ENCODE data around the gene PNPLA1.
A peak's percentile ranks its signal among the peaks of the same experiment; 100 is the strongest.

The PNPLA1 gene

GRCh38 chr6:36269834-36270705, at the start of gene PNPLA1:
PNPLA1 (plus strand) TSS chr6:36270060; CDS start chr6:36270460, 400 bp downstream.
- no peak for DNase-seq (ENCODE audit: low spot score)

GRCh38 chr6:36220226-36220625, 49.6 kb upstream of the PNPLA1 start:
- no peak for DNase-seq (ENCODE audit: low spot score)

GRCh38 chr6:36221674-36222073, 48.2 kb upstream of the PNPLA1 start:
- DNase-seq (ENCODE audit: low spot score): no peak

- DNase-seq (ENCODE audit: low spot score): no peak
Measured at GRCh38 chr6:36222924-36223323, 46.9 kb upstream of the PNPLA1 start.

GRCh38 chr6:36223706-36224105, 46.2 kb upstream of the PNPLA1 start:
- no peak for DNase-seq (ENCODE audit: low spot score)

GRCh38 chr6:36224918-36225461, 44.9 kb upstream of the PNPLA1 start:
- DNase-seq (ENCODE audit: low spot score): no peak

- no peak for DNase-seq (ENCODE audit: low spot score)
Measured at GRCh38 chr6:36226438-36227047, 43.3 kb upstream of the PNPLA1 start.

- DNase-seq (ENCODE audit: low spot score): no peak
Measured at GRCh38 chr6:36227379-36228228, 42.3 kb upstream of the PNPLA1 start.

- no peak for DNase-seq (ENCODE audit: low spot score)
Measured at GRCh38 chr6:36229223-36229622, 40.6 kb upstream of the PNPLA1 start.

GRCh38 chr6:36230371-36230770, 39.5 kb upstream of the PNPLA1 start:
- DNase-seq (ENCODE audit: low spot score): no peak

- no peak for DNase-seq (ENCODE audit: low spot score)
Measured at GRCh38 chr6:36232172-36232571, 37.7 kb upstream of the PNPLA1 start.

- no peak for DNase-seq (ENCODE audit: low spot score)
Measured at GRCh38 chr6:36235309-36235708, 34.6 kb upstream of the PNPLA1 start.

- DNase-seq (ENCODE audit: low spot score): no peak
Measured at GRCh38 chr6:36235862-36236261, 34.0 kb upstream of the PNPLA1 start.

GRCh38 chr6:36239774-36240173, 30.1 kb upstream of the PNPLA1 start:
- no peak for DNase-seq (ENCODE audit: low spot score)

- no peak for DNase-seq (ENCODE audit: low spot score)
Measured at GRCh38 chr6:36241728-36242127, 28.1 kb upstream of the PNPLA1 start.

- DNase-seq (ENCODE audit: low spot score): no peak
Measured at GRCh38 chr6:36242161-36242560, 27.7 kb upstream of the PNPLA1 start.

GRCh38 chr6:36242626-36243025, 27.2 kb upstream of the PNPLA1 start:
- DNase-seq (ENCODE audit: low spot score): no peak

GRCh38 chr6:36243562-36244212, 26.2 kb upstream of the PNPLA1 start:
- DNase-seq (ENCODE audit: low spot score): no peak

GRCh38 chr6:36244641-36245280, 25.1 kb upstream of the PNPLA1 start:
- DNase-seq (ENCODE audit: low spot score): peak; percentile 69

- DNase-seq (ENCODE audit: low spot score): no peak
Measured at GRCh38 chr6:36245572-36246061, 24.2 kb upstream of the PNPLA1 start.

All from ecto neural progenitor cell (in vitro differentiated cells).